HepG2 (cell line): ENCODE results near the gene RAC3. TPM values are rescaled to one million over a fixed set of nuclear protein-coding genes. Genes with fewer than 3 reads are reported as not detected.

Experiments used
- GABPB1 ChIP-seq: IDR thresholded peaks from 2 replicates; pipeline ENCODE4 v1.6.1; 2016; ENCODE audit warnings: mild to moderate bottlenecking, missing genetic modification reagents, moderate library complexity, missing compliant biosample characterization
- KLF16 ChIP-seq, 2 experiments: sonication (generic) in 1 of 2; formaldehyde crosslinking in 1 of 2; IDR thresholded peaks; 2 replicates each; pipeline versions ENCODE4 v1.6.1 to v1.8.0; 2016 to 2023; ENCODE audit warnings: missing genetic modification reagents in 2 of 2, missing compliant biosample characterization in 1 of 2
- PHF20 ChIP-seq: sonication (generic); formaldehyde crosslinking; IDR thresholded peaks from 2 replicates; pipeline ENCODE4 v1.5.0; 2020; ENCODE audit warnings: mild to moderate bottlenecking, missing genetic modification reagents
- PRPF4 ChIP-seq: fragments of 200-400 bp; formaldehyde crosslinking; IDR thresholded peaks from 2 replicates; pipeline ENCODE4 v1.6.1; 2016; ENCODE audit warnings: low read length, low read depth; ENCODE audit not compliant: poor library complexity, severe bottlenecking
- ZNF383 ChIP-seq: sonication (generic); formaldehyde crosslinking; IDR thresholded peaks from 2 replicates; pipeline ENCODE4 v1.4.0; 2020; ENCODE audit warnings: missing genetic modification reagents, mild to moderate bottlenecking, borderline replicate concordance
- ZNF432 ChIP-seq: sonication (generic); formaldehyde crosslinking; IDR thresholded peaks from 2 replicates; pipeline ENCODE4 v1.5.0; 2020; ENCODE audit warnings: missing genetic modification reagents, mild to moderate bottlenecking, borderline replicate concordance
- ZNF441 ChIP-seq: sonication (generic); formaldehyde crosslinking; IDR thresholded peaks from 2 replicates; pipeline ENCODE4 v1.7.0; 2021; ENCODE audit warnings: missing genetic modification reagents, borderline replicate concordance
- polyA plus RNA-seq, 8 experiments: library from polyadenylated mRNA; depleted of rRNA in 3 of 8; stranded (reverse) in 7 of 8; unstranded in 1 of 8; fragments of >200 nt; fragmentation: Illumina TruSeq in 4 of 8; extraction: Trizol in 4 of 8; gene quantifications; 2 replicates each; pipeline versions ENCODE4 v1.2.1 to v1.2.3, GENCODE V29; 2011 to 2016; ENCODE audit warnings: low read depth in 4 of 8, missing spikeins in 1 of 8, mixed read lengths in 1 of 8; ENCODE audit not compliant: insufficient read depth in 1 of 8
- total RNA-seq, 5 experiments: library from RNA; depleted of rRNA; stranded (reverse); fragments of >200 nt; fragmentation: Illumina TruSeq; extraction: Trizol; gene quantifications; 2 replicates each; pipeline ENCODE4 v1.2.3, GENCODE V29; 2016; ENCODE audit warnings: low read depth in 1 of 5
- TF ChIP-seq, protein P1 (sequence below): sonication (generic); formaldehyde crosslinking; IDR thresholded peaks from 2 replicates; pipeline ENCODE4 v1.5.0; 2020; ENCODE audit warnings: mild to moderate bottlenecking, missing genetic modification reagents, borderline replicate concordance
- TF ChIP-seq, protein P2 (sequence below): sonication (generic); formaldehyde crosslinking; IDR thresholded peaks from 2 replicates; pipeline ENCODE4 v1.4.0; 2020; ENCODE audit warnings: missing genetic modification reagents
- TF ChIP-seq, protein P3 (sequence below): IDR thresholded peaks from 2 replicates; pipeline ENCODE4 v1.6.1; 2016; ENCODE audit warnings: mild to moderate bottlenecking
- TF ChIP-seq, protein P4 (sequence below): sonication (generic); formaldehyde crosslinking; IDR thresholded peaks from 2 replicates; pipeline ENCODE4 v1.9.0; 2021; ENCODE audit warnings: missing genetic modification reagents, mild to moderate bottlenecking, borderline replicate concordance

The RAC3 gene
- total and polyA plus RNA-seq, 2 of the 13 experiments (the other 11 are each of a cell fraction or from before 2014, with no cell fraction given), result 10.5 to 21.3 TPM

DNA sequence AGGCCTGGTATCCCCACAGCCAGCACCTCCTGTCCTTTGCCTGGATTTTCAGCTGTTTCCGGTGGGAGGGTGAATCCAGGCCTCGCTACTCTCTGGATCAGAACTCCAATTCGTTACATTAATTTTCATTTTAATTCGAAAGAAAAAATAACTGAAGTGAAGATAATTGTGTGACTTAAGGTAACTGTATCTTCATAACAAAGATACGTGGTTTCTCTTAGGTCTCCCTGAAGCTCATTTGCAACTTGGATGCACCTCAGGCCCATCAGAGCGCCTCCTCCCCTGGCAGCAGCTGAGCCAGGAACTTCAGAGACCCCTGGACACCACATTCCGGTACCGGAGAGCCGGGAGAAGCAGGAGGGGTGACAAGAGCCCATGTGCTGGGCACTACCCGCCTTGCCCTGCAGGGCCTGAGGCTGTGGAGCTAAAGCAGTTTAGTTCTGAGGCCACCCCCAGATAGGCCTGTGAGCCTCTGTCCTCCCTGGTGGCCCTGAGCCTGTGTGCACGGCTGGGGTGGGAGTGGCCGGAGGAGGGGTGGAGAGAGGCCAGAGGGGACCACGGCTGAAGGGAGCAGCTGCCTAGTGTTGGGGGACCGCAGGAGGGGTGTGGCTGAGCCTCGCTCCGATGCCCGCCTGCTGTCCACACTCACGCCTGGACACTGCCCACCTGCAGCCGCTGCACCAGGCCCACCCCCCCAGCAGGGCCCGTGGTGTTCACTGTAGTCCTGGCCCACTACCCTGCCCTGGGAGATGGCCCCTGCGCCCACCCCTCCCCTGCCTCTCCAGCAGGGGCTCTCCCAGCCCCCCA, 45.5 kb downstream of the RAC3 start (continued):
- TF ChIP-seq, protein P1, sequence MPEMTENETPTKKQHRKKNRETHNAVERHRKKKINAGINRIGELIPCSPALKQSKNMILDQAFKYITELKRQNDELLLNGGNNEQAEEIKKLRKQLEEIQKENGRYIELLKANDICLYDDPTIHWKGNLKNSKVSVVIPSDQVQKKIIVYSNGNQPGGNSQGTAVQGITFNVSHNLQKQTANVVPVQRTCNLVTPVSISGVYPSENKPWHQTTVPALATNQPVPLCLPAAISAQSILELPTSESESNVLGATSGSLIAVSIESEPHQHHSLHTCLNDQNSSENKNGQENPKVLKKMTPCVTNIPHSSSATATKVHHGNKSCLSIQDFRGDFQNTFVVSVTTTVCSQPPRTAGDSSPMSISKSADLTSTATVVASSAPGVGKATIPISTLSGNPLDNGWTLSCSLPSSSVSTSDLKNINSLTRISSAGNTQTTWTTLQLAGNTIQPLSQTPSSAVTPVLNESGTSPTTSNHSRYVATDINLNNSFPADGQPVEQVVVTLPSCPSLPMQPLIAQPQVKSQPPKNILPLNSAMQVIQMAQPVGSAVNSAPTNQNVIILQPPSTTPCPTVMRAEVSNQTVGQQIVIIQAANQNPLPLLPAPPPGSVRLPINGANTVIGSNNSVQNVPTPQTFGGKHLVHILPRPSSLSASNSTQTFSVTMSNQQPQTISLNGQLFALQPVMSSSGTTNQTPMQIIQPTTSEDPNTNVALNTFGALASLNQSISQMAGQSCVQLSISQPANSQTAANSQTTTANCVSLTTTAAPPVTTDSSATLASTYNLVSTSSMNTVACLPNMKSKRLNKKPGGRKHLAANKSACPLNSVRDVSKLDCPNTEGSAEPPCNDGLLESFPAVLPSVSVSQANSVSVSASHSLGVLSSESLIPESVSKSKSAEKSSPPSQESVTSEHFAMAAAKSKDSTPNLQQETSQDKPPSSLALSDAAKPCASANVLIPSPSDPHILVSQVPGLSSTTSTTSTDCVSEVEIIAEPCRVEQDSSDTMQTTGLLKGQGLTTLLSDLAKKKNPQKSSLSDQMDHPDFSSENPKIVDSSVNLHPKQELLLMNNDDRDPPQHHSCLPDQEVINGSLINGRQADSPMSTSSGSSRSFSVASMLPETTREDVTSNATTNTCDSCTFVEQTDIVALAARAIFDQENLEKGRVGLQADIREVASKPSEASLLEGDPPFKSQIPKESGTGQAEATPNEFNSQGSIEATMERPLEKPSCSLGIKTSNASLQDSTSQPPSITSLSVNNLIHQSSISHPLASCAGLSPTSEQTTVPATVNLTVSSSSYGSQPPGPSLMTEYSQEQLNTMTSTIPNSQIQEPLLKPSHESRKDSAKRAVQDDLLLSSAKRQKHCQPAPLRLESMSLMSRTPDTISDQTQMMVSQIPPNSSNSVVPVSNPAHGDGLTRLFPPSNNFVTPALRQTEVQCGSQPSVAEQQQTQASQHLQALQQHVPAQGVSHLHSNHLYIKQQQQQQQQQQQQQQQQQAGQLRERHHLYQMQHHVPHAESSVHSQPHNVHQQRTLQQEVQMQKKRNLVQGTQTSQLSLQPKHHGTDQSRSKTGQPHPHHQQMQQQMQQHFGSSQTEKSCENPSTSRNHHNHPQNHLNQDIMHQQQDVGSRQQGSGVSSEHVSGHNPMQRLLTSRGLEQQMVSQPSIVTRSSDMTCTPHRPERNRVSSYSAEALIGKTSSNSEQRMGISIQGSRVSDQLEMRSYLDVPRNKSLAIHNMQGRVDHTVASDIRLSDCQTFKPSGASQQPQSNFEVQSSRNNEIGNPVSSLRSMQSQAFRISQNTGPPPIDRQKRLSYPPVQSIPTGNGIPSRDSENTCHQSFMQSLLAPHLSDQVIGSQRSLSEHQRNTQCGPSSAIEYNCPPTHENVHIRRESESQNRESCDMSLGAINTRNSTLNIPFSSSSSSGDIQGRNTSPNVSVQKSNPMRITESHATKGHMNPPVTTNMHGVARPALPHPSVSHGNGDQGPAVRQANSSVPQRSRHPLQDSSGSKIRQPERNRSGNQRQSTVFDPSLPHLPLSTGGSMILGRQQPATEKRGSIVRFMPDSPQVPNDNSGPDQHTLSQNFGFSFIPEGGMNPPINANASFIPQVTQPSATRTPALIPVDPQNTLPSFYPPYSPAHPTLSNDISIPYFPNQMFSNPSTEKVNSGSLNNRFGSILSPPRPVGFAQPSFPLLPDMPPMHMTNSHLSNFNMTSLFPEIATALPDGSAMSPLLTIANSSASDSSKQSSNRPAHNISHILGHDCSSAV (CRISPR knock-in tag), result no peak
- TF ChIP-seq KLF16 (CRISPR knock-in tag; IDR thresholded peaks at IDR 0.05) (no peak), PHF20 (CRISPR knock-in tag) (no peak), PRPF4 (no peak), ZNF383 (CRISPR knock-in tag) (no peak), ZNF432 (CRISPR knock-in tag) (no peak), GABPB1 (CRISPR knock-in tag) (peak; percentile 16; the same call in 1 of the 2 replicates), ZNF441 (no peak)
- TF ChIP-seq, protein P2, sequence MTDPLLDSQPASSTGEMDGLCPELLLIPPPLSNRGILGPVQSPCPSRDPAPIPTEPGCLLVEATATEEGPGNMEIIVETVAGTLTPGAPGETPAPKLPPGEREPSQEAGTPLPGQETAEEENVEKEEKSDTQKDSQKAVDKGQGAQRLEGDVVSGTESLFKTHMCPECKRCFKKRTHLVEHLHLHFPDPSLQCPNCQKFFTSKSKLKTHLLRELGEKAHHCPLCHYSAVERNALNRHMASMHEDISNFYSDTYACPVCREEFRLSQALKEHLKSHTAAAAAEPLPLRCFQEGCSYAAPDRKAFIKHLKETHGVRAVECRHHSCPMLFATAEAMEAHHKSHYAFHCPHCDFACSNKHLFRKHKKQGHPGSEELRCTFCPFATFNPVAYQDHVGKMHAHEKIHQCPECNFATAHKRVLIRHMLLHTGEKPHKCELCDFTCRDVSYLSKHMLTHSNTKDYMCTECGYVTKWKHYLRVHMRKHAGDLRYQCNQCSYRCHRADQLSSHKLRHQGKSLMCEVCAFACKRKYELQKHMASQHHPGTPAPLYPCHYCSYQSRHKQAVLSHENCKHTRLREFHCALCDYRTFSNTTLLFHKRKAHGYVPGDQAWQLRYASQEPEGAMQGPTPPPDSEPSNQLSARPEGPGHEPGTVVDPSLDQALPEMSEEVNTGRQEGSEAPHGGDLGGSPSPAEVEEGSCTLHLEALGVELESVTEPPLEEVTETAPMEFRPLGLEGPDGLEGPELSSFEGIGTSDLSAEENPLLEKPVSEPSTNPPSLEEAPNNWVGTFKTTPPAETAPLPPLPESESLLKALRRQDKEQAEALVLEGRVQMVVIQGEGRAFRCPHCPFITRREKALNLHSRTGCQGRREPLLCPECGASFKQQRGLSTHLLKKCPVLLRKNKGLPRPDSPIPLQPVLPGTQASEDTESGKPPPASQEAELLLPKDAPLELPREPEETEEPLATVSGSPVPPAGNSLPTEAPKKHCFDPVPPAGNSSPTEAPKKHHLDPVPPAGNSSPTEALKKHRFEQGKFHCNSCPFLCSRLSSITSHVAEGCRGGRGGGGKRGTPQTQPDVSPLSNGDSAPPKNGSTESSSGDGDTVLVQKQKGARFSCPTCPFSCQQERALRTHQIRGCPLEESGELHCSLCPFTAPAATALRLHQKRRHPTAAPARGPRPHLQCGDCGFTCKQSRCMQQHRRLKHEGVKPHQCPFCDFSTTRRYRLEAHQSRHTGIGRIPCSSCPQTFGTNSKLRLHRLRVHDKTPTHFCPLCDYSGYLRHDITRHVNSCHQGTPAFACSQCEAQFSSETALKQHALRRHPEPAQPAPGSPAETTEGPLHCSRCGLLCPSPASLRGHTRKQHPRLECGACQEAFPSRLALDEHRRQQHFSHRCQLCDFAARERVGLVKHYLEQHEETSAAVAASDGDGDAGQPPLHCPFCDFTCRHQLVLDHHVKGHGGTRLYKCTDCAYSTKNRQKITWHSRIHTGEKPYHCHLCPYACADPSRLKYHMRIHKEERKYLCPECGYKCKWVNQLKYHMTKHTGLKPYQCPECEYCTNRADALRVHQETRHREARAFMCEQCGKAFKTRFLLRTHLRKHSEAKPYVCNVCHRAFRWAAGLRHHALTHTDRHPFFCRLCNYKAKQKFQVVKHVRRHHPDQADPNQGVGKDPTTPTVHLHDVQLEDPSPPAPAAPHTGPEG (CRISPR knock-in tag), result no peak
- TF ChIP-seq, protein P3, sequence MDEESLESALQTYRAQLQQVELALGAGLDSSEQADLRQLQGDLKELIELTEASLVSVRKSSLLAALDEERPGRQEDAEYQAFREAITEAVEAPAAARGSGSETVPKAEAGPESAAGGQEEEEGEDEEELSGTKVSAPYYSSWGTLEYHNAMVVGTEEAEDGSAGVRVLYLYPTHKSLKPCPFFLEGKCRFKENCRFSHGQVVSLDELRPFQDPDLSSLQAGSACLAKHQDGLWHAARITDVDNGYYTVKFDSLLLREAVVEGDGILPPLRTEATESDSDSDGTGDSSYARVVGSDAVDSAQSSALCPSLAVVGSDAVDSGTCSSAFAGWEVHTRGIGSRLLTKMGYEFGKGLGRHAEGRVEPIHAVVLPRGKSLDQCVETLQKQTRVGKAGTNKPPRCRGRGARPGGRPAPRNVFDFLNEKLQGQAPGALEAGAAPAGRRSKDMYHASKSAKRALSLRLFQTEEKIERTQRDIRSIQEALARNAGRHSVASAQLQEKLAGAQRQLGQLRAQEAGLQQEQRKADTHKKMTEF (CRISPR knock-in tag), result no peak
- TF ChIP-seq, protein P4, sequence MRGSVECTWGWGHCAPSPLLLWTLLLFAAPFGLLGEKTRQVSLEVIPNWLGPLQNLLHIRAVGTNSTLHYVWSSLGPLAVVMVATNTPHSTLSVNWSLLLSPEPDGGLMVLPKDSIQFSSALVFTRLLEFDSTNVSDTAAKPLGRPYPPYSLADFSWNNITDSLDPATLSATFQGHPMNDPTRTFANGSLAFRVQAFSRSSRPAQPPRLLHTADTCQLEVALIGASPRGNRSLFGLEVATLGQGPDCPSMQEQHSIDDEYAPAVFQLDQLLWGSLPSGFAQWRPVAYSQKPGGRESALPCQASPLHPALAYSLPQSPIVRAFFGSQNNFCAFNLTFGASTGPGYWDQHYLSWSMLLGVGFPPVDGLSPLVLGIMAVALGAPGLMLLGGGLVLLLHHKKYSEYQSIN (CRISPR knock-in tag), result no peak
